ENCODE results near the gene HOXA9.

The HOXA9 gene

DNA sequence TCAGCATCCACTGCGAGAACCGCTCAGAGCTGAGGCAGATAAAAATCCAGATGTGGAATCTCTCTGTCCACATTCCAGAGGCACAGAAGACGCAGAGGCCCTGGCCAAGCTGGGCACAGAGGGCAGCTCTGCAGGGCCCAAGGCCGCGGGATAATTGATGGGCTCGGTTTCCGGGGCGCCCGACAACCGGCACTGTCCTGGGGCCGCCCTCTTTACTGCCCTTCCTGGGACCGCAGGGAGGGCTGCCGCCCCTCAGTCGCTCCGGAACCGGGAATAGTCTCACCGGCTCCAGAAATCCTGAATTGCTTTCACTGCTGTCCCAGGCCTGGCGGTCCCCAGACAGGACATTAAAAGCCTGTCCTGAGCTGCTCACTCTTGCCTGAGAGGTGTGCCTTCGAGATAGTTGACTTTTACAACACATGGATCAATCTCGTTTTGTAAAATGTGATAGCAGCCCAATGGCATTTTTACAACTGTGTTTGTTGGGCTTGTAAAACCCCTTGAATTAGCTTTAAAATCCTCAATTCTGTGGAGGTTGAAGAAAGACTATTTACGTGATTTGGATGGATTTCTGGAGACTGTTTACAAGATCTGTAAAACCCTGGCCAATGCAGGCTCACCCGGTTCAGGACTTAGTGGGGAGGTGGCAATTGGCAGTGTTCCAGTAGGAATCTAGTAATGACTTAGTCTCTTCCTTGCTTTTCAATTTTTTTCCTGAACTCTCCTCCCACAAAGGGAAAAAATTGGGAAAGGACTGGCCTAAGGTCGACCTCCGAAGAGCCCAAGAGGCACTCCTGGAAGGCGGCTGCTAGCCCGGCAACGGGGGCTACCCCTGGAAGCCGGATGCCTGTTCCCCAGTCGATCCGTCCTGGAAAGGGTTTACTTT lies 16.3 kb downstream of the HOXA9 start:
- no peak for TF ChIP-seq ZC3H10 (CRISPR knock-in tag; IDR thresholded peaks at IDR 0.05)
- TF ChIP-seq ARNTL (CRISPR knock-in tag; IDR thresholded peaks at IDR 0.05; ENCODE audit: borderline replicate concordance, low read depth), result no peak
- no peak for TF ChIP-seq OSR1 (CRISPR knock-in tag; IDR thresholded peaks at IDR 0.05)
- TF ChIP-seq RARB (CRISPR knock-in tag; IDR thresholded peaks at IDR 0.05), result no peak
- TF ChIP-seq SNAI2 (CRISPR knock-in tag; IDR thresholded peaks at IDR 0.05), result no peak
- TF ChIP-seq ESRRG (CRISPR knock-in tag; IDR thresholded peaks at IDR 0.05), result no peak

GRCh38 chr7:27148031-27148755 lies 17.1 kb downstream of the HOXA9 start:
- TF ChIP-seq ZNF565 (CRISPR knock-in tag; conservative IDR thresholded peaks at IDR 0.05; ENCODE audit: low read depth), result no peak
- TF ChIP-seq GLIS3 (CRISPR knock-in tag; IDR thresholded peaks at IDR 0.05), result no peak
- TF ChIP-seq ZNF8 (CRISPR knock-in tag; IDR thresholded peaks at IDR 0.05), result no peak
- TF ChIP-seq OSR1 (CRISPR knock-in tag; IDR thresholded peaks at IDR 0.05), result no peak
- ATAC-seq, result no peak

More for the DNA sequence above, 16.3 kb downstream of the HOXA9 start:
- no peak for ATAC-seq

- no peak for ATAC-seq
- TF ChIP-seq RARB (CRISPR knock-in tag; IDR thresholded peaks at IDR 0.05) (no peak), ZNF565 (CRISPR knock-in tag; conservative IDR thresholded peaks at IDR 0.05; ENCODE audit: low read depth) (no peak)
Observed at GRCh38 chr7:27147199-27148030, 17.9 kb downstream of the HOXA9 start, which contains the start of gene HOXA6. Gene HOXA6, minus strand, starts transcription at chr7:27147774. Its CDS starts 25 bp downstream, at chr7:27147749.

GRCh38 chr7:27146491-27147198 lies 18.7 kb downstream of the HOXA9 start:
- TF ChIP-seq OSR1 (CRISPR knock-in tag; IDR thresholded peaks at IDR 0.05) (no peak), GLIS3 (CRISPR knock-in tag; IDR thresholded peaks at IDR 0.05) (no peak), RARB (CRISPR knock-in tag; IDR thresholded peaks at IDR 0.05) (no peak), ARNTL (CRISPR knock-in tag; IDR thresholded peaks at IDR 0.05; ENCODE audit: borderline replicate concordance, low read depth) (no peak), ESRRG (CRISPR knock-in tag; IDR thresholded peaks at IDR 0.05) (no peak), POU6F1 (CRISPR knock-in tag; IDR thresholded peaks at IDR 0.05; ENCODE audit: borderline replicate concordance, low read depth) (no peak), CREB5 (CRISPR knock-in tag; IDR thresholded peaks at IDR 0.05; ENCODE audit: low read depth) (no peak), ZNF8 (CRISPR knock-in tag; IDR thresholded peaks at IDR 0.05) (no peak), ISL1 (CRISPR knock-in tag; IDR thresholded peaks at IDR 0.05) (no peak), TOX (CRISPR knock-in tag; IDR thresholded peaks at IDR 0.05; ENCODE audit: borderline replicate concordance) (no peak), ZFP3 (CRISPR knock-in tag; IDR thresholded peaks at IDR 0.05) (no peak), BACH2 (CRISPR knock-in tag; IDR thresholded peaks at IDR 0.05; ENCODE audit: borderline replicate concordance) (no peak), PPARA (CRISPR knock-in tag; IDR thresholded peaks at IDR 0.05; ENCODE audit: borderline replicate concordance) (no peak), ZNF70 (CRISPR knock-in tag; IDR thresholded peaks at IDR 0.05) (no peak), PATZ1 (CRISPR knock-in tag; IDR thresholded peaks at IDR 0.05; ENCODE audit: borderline replicate concordance) (no peak), SNAI2 (CRISPR knock-in tag; IDR thresholded peaks at IDR 0.05) (no peak), CSDC2 (CRISPR knock-in tag; IDR thresholded peaks at IDR 0.05) (no peak), ZC3H10 (CRISPR knock-in tag; IDR thresholded peaks at IDR 0.05) (no peak)
- TF ChIP-seq, protein P1, sequence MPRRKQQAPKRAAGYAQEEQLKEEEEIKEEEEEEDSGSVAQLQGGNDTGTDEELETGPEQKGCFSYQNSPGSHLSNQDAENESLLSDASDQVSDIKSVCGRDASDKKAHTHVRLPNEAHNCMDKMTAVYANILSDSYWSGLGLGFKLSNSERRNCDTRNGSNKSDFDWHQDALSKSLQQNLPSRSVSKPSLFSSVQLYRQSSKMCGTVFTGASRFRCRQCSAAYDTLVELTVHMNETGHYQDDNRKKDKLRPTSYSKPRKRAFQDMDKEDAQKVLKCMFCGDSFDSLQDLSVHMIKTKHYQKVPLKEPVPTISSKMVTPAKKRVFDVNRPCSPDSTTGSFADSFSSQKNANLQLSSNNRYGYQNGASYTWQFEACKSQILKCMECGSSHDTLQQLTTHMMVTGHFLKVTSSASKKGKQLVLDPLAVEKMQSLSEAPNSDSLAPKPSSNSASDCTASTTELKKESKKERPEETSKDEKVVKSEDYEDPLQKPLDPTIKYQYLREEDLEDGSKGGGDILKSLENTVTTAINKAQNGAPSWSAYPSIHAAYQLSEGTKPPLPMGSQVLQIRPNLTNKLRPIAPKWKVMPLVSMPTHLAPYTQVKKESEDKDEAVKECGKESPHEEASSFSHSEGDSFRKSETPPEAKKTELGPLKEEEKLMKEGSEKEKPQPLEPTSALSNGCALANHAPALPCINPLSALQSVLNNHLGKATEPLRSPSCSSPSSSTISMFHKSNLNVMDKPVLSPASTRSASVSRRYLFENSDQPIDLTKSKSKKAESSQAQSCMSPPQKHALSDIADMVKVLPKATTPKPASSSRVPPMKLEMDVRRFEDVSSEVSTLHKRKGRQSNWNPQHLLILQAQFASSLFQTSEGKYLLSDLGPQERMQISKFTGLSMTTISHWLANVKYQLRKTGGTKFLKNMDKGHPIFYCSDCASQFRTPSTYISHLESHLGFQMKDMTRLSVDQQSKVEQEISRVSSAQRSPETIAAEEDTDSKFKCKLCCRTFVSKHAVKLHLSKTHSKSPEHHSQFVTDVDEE (CRISPR knock-in tag; IDR thresholded peaks at IDR 0.05), result no peak

More at GRCh38 chr7:27146491-27147198, 18.7 kb downstream of the HOXA9 start:
- no peak for ATAC-seq
